Measurements from ENCODE around the gene RPUSD3. TPM values are rescaled to one million over a fixed set of nuclear protein-coding genes. Genes with fewer than 3 reads are reported as not detected.

The RPUSD3 gene
- total and polyA plus RNA-seq, 9 of the 15 experiments (the other 6 are each of a cell fraction or from before 2014, with no cell fraction given): 13.8 to 99.0 (median 59.3) TPM

GRCh38 chr3:9890249-9891071, 46.7 kb upstream of the RPUSD3 start, which contains the start of gene JAGN1 (continued):
- 0 out of 4 replicates have a peak, but pooled peaks of 1 of the 2 experiments have one; percentile 68 for TF ChIP-seq ZNF639 (CRISPR knock-in tag; conservative IDR thresholded peaks at IDR 0.05 in 1 of 2, IDR thresholded peaks at IDR 0.05 in 1 of 2)
- no peak for TF ChIP-seq TAF15 (IDR thresholded peaks at IDR 0.05; ENCODE audit: low read depth, low read length)
- no peak for TF ChIP-seq PCBP2 (IDR thresholded peaks at IDR 0.05; ENCODE audit: low read depth, low read length, poor library complexity, severe bottlenecking)
- TF ChIP-seq, protein P1, sequence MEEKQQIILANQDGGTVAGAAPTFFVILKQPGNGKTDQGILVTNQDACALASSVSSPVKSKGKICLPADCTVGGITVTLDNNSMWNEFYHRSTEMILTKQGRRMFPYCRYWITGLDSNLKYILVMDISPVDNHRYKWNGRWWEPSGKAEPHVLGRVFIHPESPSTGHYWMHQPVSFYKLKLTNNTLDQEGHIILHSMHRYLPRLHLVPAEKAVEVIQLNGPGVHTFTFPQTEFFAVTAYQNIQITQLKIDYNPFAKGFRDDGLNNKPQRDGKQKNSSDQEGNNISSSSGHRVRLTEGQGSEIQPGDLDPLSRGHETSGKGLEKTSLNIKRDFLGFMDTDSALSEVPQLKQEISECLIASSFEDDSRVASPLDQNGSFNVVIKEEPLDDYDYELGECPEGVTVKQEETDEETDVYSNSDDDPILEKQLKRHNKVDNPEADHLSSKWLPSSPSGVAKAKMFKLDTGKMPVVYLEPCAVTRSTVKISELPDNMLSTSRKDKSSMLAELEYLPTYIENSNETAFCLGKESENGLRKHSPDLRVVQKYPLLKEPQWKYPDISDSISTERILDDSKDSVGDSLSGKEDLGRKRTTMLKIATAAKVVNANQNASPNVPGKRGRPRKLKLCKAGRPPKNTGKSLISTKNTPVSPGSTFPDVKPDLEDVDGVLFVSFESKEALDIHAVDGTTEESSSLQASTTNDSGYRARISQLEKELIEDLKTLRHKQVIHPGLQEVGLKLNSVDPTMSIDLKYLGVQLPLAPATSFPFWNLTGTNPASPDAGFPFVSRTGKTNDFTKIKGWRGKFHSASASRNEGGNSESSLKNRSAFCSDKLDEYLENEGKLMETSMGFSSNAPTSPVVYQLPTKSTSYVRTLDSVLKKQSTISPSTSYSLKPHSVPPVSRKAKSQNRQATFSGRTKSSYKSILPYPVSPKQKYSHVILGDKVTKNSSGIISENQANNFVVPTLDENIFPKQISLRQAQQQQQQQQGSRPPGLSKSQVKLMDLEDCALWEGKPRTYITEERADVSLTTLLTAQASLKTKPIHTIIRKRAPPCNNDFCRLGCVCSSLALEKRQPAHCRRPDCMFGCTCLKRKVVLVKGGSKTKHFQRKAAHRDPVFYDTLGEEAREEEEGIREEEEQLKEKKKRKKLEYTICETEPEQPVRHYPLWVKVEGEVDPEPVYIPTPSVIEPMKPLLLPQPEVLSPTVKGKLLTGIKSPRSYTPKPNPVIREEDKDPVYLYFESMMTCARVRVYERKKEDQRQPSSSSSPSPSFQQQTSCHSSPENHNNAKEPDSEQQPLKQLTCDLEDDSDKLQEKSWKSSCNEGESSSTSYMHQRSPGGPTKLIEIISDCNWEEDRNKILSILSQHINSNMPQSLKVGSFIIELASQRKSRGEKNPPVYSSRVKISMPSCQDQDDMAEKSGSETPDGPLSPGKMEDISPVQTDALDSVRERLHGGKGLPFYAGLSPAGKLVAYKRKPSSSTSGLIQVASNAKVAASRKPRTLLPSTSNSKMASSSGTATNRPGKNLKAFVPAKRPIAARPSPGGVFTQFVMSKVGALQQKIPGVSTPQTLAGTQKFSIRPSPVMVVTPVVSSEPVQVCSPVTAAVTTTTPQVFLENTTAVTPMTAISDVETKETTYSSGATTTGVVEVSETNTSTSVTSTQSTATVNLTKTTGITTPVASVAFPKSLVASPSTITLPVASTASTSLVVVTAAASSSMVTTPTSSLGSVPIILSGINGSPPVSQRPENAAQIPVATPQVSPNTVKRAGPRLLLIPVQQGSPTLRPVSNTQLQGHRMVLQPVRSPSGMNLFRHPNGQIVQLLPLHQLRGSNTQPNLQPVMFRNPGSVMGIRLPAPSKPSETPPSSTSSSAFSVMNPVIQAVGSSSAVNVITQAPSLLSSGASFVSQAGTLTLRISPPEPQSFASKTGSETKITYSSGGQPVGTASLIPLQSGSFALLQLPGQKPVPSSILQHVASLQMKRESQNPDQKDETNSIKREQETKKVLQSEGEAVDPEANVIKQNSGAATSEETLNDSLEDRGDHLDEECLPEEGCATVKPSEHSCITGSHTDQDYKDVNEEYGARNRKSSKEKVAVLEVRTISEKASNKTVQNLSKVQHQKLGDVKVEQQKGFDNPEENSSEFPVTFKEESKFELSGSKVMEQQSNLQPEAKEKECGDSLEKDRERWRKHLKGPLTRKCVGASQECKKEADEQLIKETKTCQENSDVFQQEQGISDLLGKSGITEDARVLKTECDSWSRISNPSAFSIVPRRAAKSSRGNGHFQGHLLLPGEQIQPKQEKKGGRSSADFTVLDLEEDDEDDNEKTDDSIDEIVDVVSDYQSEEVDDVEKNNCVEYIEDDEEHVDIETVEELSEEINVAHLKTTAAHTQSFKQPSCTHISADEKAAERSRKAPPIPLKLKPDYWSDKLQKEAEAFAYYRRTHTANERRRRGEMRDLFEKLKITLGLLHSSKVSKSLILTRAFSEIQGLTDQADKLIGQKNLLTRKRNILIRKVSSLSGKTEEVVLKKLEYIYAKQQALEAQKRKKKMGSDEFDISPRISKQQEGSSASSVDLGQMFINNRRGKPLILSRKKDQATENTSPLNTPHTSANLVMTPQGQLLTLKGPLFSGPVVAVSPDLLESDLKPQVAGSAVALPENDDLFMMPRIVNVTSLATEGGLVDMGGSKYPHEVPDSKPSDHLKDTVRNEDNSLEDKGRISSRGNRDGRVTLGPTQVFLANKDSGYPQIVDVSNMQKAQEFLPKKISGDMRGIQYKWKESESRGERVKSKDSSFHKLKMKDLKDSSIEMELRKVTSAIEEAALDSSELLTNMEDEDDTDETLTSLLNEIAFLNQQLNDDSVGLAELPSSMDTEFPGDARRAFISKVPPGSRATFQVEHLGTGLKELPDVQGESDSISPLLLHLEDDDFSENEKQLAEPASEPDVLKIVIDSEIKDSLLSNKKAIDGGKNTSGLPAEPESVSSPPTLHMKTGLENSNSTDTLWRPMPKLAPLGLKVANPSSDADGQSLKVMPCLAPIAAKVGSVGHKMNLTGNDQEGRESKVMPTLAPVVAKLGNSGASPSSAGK (IDR thresholded peaks at IDR 0.05): peak; percentile 86
- no peak for TF ChIP-seq PHTF2 (CRISPR knock-in tag; IDR thresholded peaks at IDR 0.05)
- TF ChIP-seq KDM5B (IDR thresholded peaks at IDR 0.05; ENCODE audit: insufficient replicate concordance, low read depth, low read length): peak; percentile 79
- peak; percentile 60 for TF ChIP-seq ZBTB17 (CRISPR knock-in tag; IDR thresholded peaks at IDR 0.05)
- no peak for TF ChIP-seq ZFP36 (IDR thresholded peaks at IDR 0.05; ENCODE audit: low read depth, low read length, partially characterized antibody)
- no peak for TF ChIP-seq MAFF (IDR thresholded peaks at IDR 0.05; ENCODE audit: low read length)
- peak; percentile 88 to 90 for TF ChIP-seq NRF1 (conservative IDR thresholded peaks at IDR 0.05 in 1 of 2, IDR thresholded peaks at IDR 0.05 in 1 of 2)
- TF ChIP-seq, protein P2, sequence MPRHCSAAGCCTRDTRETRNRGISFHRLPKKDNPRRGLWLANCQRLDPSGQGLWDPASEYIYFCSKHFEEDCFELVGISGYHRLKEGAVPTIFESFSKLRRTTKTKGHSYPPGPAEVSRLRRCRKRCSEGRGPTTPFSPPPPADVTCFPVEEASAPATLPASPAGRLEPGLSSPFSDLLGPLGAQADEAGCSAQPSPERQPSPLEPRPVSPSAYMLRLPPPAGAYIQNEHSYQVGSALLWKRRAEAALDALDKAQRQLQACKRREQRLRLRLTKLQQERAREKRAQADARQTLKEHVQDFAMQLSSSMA (CRISPR knock-in tag; IDR thresholded peaks at IDR 0.05): no peak
- TF ChIP-seq SMAD2 (IDR thresholded peaks at IDR 0.05; ENCODE audit: low read depth, low read length): no peak
- TF ChIP-seq FOSL1 (tag; conservative IDR thresholded peaks at IDR 0.05): 0 out of 2 replicates have a peak, but pooled peaks have one; percentile 9

All from K562 (cell line).